H9 (cell line): ENCODE data around the gene TCF7L1. TPM values are rescaled to one million over a fixed set of nuclear protein-coding genes. Genes with fewer than 3 reads are reported as not detected.
"Not testable (repeated sequence)": the region's sequence is repeated elsewhere in the genome, so short reads cannot be mapped to it uniquely, and the experiment has no call there.

ENCODE experiments used
- DNase-seq: peaks from one replicate; pipeline ENCODE4 v3.0.0-alpha.2; 2017
- H2AFZ ChIP-seq: one replicate; pipeline ENCODE4 v1.6.1; 2013; ENCODE audit warnings: mild to moderate bottlenecking, low read length, control low read depth, moderate library complexity
- H2AK5ac ChIP-seq: 2 replicates; pipeline ENCODE4 v1.6.1; 2013; ENCODE audit warnings: low read length, control low read depth, mixed read lengths; ENCODE audit not compliant: insufficient read length
- H2BK120ac ChIP-seq: one replicate; pipeline ENCODE4 v1.6.1; 2013; ENCODE audit warnings: low read depth, mild to moderate bottlenecking, low read length, control low read depth, inconsistent platforms; ENCODE audit not compliant: poor library complexity, severe bottlenecking
- H2BK12ac ChIP-seq: 2 replicates; pipeline ENCODE4 v1.6.1; 2013; ENCODE audit warnings: low read length, control low read depth, mixed read lengths, low read depth; ENCODE audit not compliant: insufficient read length
- H2BK15ac ChIP-seq: 2 replicates; pipeline ENCODE4 v1.6.1; 2013; ENCODE audit warnings: low read depth, low read length, control low read depth
- H2BK20ac ChIP-seq: one replicate; pipeline ENCODE4 v1.6.1; 2013; ENCODE audit warnings: low read depth, mild to moderate bottlenecking, low read length, control low read depth, inconsistent platforms; ENCODE audit not compliant: poor library complexity, severe bottlenecking
- H2BK5ac ChIP-seq: 2 replicates; pipeline ENCODE4 v1.6.1; 2013; ENCODE audit warnings: low read length, control low read depth, mixed read lengths; ENCODE audit not compliant: insufficient read length
- H3K14ac ChIP-seq: 2 replicates; pipeline ENCODE4 v1.6.1; 2013; ENCODE audit warnings: low read length, control low read depth; ENCODE audit not compliant: insufficient read depth
- H3K18ac ChIP-seq: 2 replicates; pipeline ENCODE4 v1.6.1; 2013; ENCODE audit warnings: low read depth, mild to moderate bottlenecking, mixed read lengths, low read length, control low read depth; ENCODE audit not compliant: insufficient read length
- H3K23ac ChIP-seq: 2 replicates; pipeline ENCODE4 v1.6.1; 2013; ENCODE audit warnings: low read length, control low read depth, mixed read lengths, low read depth; ENCODE audit not compliant: insufficient read length
- H3K23me2 ChIP-seq: 2 replicates; pipeline ENCODE4 v1.6.1; 2013; ENCODE audit warnings: low read depth, mild to moderate bottlenecking, mixed read lengths, low read length, control low read depth; ENCODE audit not compliant: insufficient read length, poor library complexity, severe bottlenecking
- H3K27ac ChIP-seq: 2 replicates; pipeline ENCODE4 v1.5.1; 2013; ENCODE audit warnings: low read length, control low read depth, mixed read lengths, low read depth; ENCODE audit not compliant: insufficient read length
- H3K27me3 ChIP-seq: 2 replicates; pipeline ENCODE4 v1.6.1; 2013; ENCODE audit warnings: low read length, control low read depth, inconsistent platforms; ENCODE audit not compliant: insufficient read depth
- H3K4ac ChIP-seq: 2 replicates; pipeline ENCODE4 v1.6.1; 2013; ENCODE audit warnings: low read depth, mild to moderate bottlenecking, control low read depth, inconsistent platforms, low read length, moderate library complexity
- H3K4me1 ChIP-seq: 2 replicates; pipeline ENCODE4 v1.6.1; 2013; ENCODE audit warnings: low read length, control low read depth, inconsistent platforms; ENCODE audit not compliant: insufficient read depth
- H3K4me2 ChIP-seq: 2 replicates; pipeline ENCODE4 v1.6.1; 2013; ENCODE audit warnings: low read length, control low read depth, mixed read lengths; ENCODE audit not compliant: insufficient read length, insufficient read depth
- H3K56ac ChIP-seq: 2 replicates; pipeline ENCODE4 v1.6.1; 2013; ENCODE audit warnings: low read depth, mild to moderate bottlenecking, mixed read lengths, low read length, control low read depth; ENCODE audit not compliant: insufficient read length
- H3K79me1 ChIP-seq: 2 replicates; pipeline ENCODE4 v1.6.1; 2013; ENCODE audit warnings: low read depth, mild to moderate bottlenecking, moderate library complexity, low read length, control low read depth, inconsistent platforms; ENCODE audit not compliant: insufficient read depth, poor library complexity, severe bottlenecking
- H3K79me2 ChIP-seq: 2 replicates; pipeline ENCODE4 v1.6.1; 2013; ENCODE audit warnings: low read length, control low read depth, inconsistent platforms; ENCODE audit not compliant: insufficient read depth
- H3K9ac ChIP-seq: 2 replicates; pipeline ENCODE4 v1.6.1; 2013; ENCODE audit warnings: low read length, control low read depth, mixed read lengths; ENCODE audit not compliant: insufficient read length; ENCODE audit errors: extremely low read depth
- H3K9me3 ChIP-seq: one replicate; pipeline ENCODE4 v1.6.1; 2013; ENCODE audit warnings: low read depth, low read length, inconsistent platforms; ENCODE audit not compliant: control insufficient read depth
- H3T11ph ChIP-seq: one replicate; pipeline ENCODE4 v1.6.1; 2013; ENCODE audit warnings: mild to moderate bottlenecking, low read length, control low read depth, inconsistent platforms
- H4K20me1 ChIP-seq: one replicate; pipeline ENCODE4 v1.6.1; 2013; ENCODE audit not compliant: control insufficient read depth, insufficient read length, insufficient read depth
- H4K5ac ChIP-seq: 2 replicates; pipeline ENCODE4 v1.6.1; 2013; ENCODE audit warnings: low read depth, mild to moderate bottlenecking, mixed read lengths, low read length, control low read depth; ENCODE audit not compliant: insufficient read length
- H4K8ac ChIP-seq: replicated peaks from 2 replicates; pipeline ENCODE4 v1.6.1; 2013; ENCODE audit warnings: low read length, control low read depth, mixed read lengths, low read depth; ENCODE audit not compliant: insufficient read length
- H4K91ac ChIP-seq: 2 replicates; pipeline ENCODE4 v1.6.1; 2013; ENCODE audit warnings: low read depth, mild to moderate bottlenecking, moderate library complexity, mixed read lengths, low read length, control low read depth; ENCODE audit not compliant: insufficient read length
- H3K27ac Mint-ChIP-seq, 3 experiments: 2 replicates in 2 of 3; 3 replicates in 1 of 3; pipeline ENCODE4 v1.8.0; 2020 to 2021; ENCODE audit warnings: mixed read lengths in 3 of 3, mild to moderate bottlenecking in 1 of 3, moderate library complexity in 1 of 3
- H3K27me3 Mint-ChIP-seq: 2 replicates; pipeline ENCODE4 v1.8.0; 2021; ENCODE audit warnings: low read depth, mild to moderate bottlenecking, moderate library complexity, mixed read lengths
- H3K36me3 Mint-ChIP-seq, 3 experiments: 2 replicates in 2 of 3; 3 replicates in 1 of 3; pipeline ENCODE4 v1.8.0; 2020 to 2021; ENCODE audit warnings: low read depth in 3 of 3, mixed read lengths in 3 of 3; ENCODE audit not compliant: insufficient read depth in 1 of 3
- H3K4me1 Mint-ChIP-seq, 2 experiments: 2 replicates each; pipeline ENCODE4 v1.8.0; 2020; ENCODE audit warnings: mixed read lengths in 2 of 2
- H3K4me3 Mint-ChIP-seq, 2 experiments: 2 replicates in 1 of 2; 3 replicates in 1 of 2; pipeline ENCODE4 v1.8.0; 2020 to 2021; ENCODE audit warnings: mild to moderate bottlenecking in 2 of 2, mixed read lengths in 2 of 2, moderate library complexity in 1 of 2
- H3K9me3 Mint-ChIP-seq, 2 experiments: 2 replicates in 1 of 2; 3 replicates in 1 of 2; pipeline ENCODE4 v1.8.0; 2020; ENCODE audit warnings: mild to moderate bottlenecking in 2 of 2, mixed read lengths in 2 of 2, moderate library complexity in 1 of 2
- WGBS: extraction: QIAGEN DNeasy Blood & Tissue Kit; methylation state at CpG from one replicate; pipeline ENCODE4 v1.1.7; 2013; ENCODE audit warnings: missing lambda C conversion rate, low lambda C conversion rate, mixed read lengths; ENCODE audit not compliant: insufficient read length; ENCODE audit errors: extremely low coverage; 5-methylcytosine and 5-hydroxymethylcytosine counted together
- total RNA-seq: library from RNA; stranded (reverse); gene quantifications from 2 replicates; pipeline ENCODE4 v1.2.1, GENCODE V29; 2021
- TF ChIP-seq, protein P1 (sequence below): fragments of 200-600 bp; sonication (generic); conservative IDR thresholded peaks from 3 replicates; pipeline ENCODE4 v1.8.0; 2021; ENCODE audit warnings: antibody characterized with exemption, mild to moderate bottlenecking

The TCF7L1 gene
- total RNA-seq, 1 experiment from 2014 or later: 112 TPM

DNA sequence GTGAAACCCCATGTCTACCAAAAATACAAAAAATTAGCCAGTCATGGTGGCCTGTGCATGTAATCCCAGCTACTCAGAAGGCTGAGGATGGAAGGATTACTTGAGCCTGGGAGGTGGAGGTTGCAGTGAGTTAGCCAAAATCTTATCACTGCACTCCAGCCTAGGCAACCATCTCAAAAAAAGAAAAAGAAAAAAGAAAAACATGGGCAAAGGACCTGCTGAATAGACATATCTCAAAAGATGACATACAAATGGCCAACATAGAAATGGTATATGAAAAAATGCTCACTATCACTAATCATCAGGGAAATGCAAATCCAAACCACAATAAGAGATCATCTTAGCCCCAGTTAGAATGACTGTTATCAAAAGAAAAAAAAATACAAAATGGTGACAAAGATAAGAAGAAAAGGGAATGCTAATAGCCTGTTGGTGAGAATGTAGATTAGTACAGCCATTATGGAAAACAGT is 196.0 kb downstream of the TCF7L1 start:
- Histone ChIP-seq H3K23me2 (peaks cover 18% of the 10 kb centered on the region), H3K27ac (no peak overlapping the region), H3T11ph (no peak overlapping the region), H2AK5ac (no peak overlapping the region), H3K9me3 (no peaks in the 10 kb centered on the region), H4K20me1 (no peaks in the 10 kb centered on the region), H3K9ac (no peak overlapping the region), H3K79me1 (peaks cover 16% of the 10 kb centered on the region), H2BK12ac (no peak overlapping the region), H4K5ac (no peak overlapping the region), H4K8ac (no peak overlapping the region), H2BK15ac (no peak overlapping the region), H2BK120ac (no peak overlapping the region), H3K56ac (no peak overlapping the region), H3K14ac (no peak overlapping the region), H2AFZ (no peak overlapping the region), H3K18ac (no peak overlapping the region), H4K91ac (no peak overlapping the region), H3K4me2 (no peak overlapping the region), H3K4me1 (no peaks in the 10 kb centered on the region; the same call in 1 of the 2 replicates), H3K23ac (no peak overlapping the region), H3K4ac (no peak overlapping the region), H2BK5ac (no peak overlapping the region), H3K27me3 (no peaks in the 10 kb centered on the region), H2BK20ac (no peak overlapping the region), H3K79me2 (peaks cover 8% of the 10 kb centered on the region; the same call in 1 of the 2 replicates)
- no peak for DNase-seq
- H3K4me1 Mint-ChIP-seq: peaks cover 35 to 44% of the 10 kb centered on the region in 2 experiments
- no peak overlapping the region for H3K27ac Mint-ChIP-seq
- TF ChIP-seq, protein P1, sequence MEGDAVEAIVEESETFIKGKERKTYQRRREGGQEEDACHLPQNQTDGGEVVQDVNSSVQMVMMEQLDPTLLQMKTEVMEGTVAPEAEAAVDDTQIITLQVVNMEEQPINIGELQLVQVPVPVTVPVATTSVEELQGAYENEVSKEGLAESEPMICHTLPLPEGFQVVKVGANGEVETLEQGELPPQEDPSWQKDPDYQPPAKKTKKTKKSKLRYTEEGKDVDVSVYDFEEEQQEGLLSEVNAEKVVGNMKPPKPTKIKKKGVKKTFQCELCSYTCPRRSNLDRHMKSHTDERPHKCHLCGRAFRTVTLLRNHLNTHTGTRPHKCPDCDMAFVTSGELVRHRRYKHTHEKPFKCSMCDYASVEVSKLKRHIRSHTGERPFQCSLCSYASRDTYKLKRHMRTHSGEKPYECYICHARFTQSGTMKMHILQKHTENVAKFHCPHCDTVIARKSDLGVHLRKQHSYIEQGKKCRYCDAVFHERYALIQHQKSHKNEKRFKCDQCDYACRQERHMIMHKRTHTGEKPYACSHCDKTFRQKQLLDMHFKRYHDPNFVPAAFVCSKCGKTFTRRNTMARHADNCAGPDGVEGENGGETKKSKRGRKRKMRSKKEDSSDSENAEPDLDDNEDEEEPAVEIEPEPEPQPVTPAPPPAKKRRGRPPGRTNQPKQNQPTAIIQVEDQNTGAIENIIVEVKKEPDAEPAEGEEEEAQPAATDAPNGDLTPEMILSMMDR: no peak
- H3K27me3 Mint-ChIP-seq: peaks cover 3% of the 10 kb centered on the region
- peak overlapping the region in 1 of 2 experiments; percentile 2; a peak in 2 of 5 replicates for H3K4me3 Mint-ChIP-seq
- H3K36me3 Mint-ChIP-seq: peaks cover 6 to 30% (median 23%) of the 10 kb centered on the region in 3 experiments; a peak in 6 of 7 replicates
- H3K9me3 Mint-ChIP-seq: peaks cover 2 to 3% of the 10 kb centered on the region in 2 experiments; a peak in 3 of 5 replicates

GRCh38 chr2:85329701-85330100 is 196.5 kb downstream of the TCF7L1 start:
- WGBS: no CpG with 5 or more reads among the region's 3 CpGs
- not testable (repeated sequence) for H3K18ac ChIP-seq, H3K27me3 ChIP-seq

More at GRCh38 chr2:85329701-85330100, 196.5 kb downstream of the TCF7L1 start:
- H4K91ac ChIP-seq, H2AK5ac ChIP-seq, H3K9ac ChIP-seq, H4K8ac ChIP-seq, H4K20me1 ChIP-seq, H3K23ac ChIP-seq, H3T11ph ChIP-seq, H3K27me3 Mint-ChIP-seq, H2AFZ ChIP-seq, H2BK5ac ChIP-seq, H3K9me3 Mint-ChIP-seq, H3K27ac Mint-ChIP-seq, H3K4ac ChIP-seq, DNase-seq, H3K56ac ChIP-seq, H2BK12ac ChIP-seq, H3K4me2 ChIP-seq, H3K4me1 ChIP-seq, H3K9me3 ChIP-seq, H2BK120ac ChIP-seq, H2BK20ac ChIP-seq, H3K14ac ChIP-seq, H3K27ac ChIP-seq, H3K79me2 ChIP-seq, H2BK15ac ChIP-seq, H4K5ac ChIP-seq: not testable (repeated sequence)
- peaks cover 18% of the 10 kb centered on the region for H3K23me2 ChIP-seq
- peaks cover 15% of the 10 kb centered on the region for H3K79me1 ChIP-seq
- peaks cover 4 to 25% (median 18%) of the 10 kb centered on the region in 3 experiments for H3K36me3 Mint-ChIP-seq
- H3K4me1 Mint-ChIP-seq: peaks cover 35 to 44% of the 10 kb centered on the region in 2 experiments
- 0 out of 5 replicates have a peak overlapping the region, but pooled peaks of 1 of the 2 experiments have one; percentile 2 for H3K4me3 Mint-ChIP-seq
